GM20431 (cell line): ENCODE measurements around the gene MT1F.

Experiments used
- in situ Hi-C: fragments of 300-500 bp; cut with MseI, MboI; formaldehyde crosslinking; loops from one replicate; pipeline ENCODE4 v1.15.0; 2020; ENCODE audit warnings: low sequenced_read_pairs; ENCODE audit not compliant: unreplicated experiment

The MT1F gene

DNA sequence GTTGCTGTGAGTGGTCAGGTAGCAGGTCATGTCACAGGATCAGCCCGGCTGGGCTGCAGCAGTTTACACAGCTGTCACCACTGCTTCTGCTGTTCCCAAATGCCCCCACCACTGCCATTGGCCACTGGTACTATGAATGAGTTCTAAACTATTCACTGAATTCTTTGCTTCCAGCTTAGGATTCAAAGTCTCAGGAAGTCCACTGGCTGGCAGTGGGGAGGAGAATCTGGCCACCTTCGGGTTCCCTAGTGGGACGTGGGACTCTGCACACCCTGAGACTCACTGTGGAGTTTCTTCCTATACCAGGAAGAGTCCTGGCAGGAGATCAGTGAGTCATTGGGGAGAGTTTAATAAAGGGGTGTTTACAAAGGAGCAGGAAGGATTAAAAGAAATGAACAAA, 31.4 kb downstream of the MT1F start:
- in situ Hi-C loops, result no loop called here

- in situ Hi-C loops, result no loop called here
Observed at GRCh38 chr16:56690420-56691122, 32.8 kb downstream of the MT1F start.

GRCh38 chr16:56691885-56692284, 34.1 kb downstream of the MT1F start:
- in situ Hi-C loops, result no loop called here

DNA sequence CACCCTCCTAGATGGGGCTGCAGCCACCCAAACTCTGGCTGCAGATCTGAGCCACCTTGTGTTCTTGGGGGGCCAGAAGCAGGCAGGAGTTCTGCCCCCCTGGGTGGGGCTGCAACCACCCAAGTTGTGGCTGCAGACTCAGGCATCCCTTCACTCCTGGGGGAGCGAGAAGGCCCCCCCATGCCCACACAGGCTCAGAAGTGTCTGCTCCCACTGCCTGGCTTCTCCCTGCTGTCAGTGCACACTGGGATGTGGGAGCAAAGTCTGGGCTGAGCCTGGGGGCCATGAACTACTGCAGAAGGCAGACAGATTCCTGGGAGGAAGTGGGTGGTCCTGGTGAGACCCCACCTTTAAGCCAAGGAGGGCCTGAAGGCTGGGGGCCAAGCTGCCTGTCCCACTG, 37.5 kb downstream of the MT1F start:
- in situ Hi-C loops, result loop anchor here (5.0 kb wide), 1 partner anchor 113 kb away; no protein-coding TSS in a partner anchor

GRCh38 chr16:56697456-56698155, 39.8 kb downstream of the MT1F start:
- in situ Hi-C loops, result loop anchor here (5.0 kb wide), 1 partner anchor 115 kb away; no protein-coding TSS in a partner anchor

- in situ Hi-C loops, result no loop called here
Observed at GRCh38 chr16:56700195-56700594, 42.4 kb downstream of the MT1F start.

- in situ Hi-C loops, result no loop called here
Observed at GRCh38 chr16:56700631-56701030, 42.9 kb downstream of the MT1F start.

DNA sequence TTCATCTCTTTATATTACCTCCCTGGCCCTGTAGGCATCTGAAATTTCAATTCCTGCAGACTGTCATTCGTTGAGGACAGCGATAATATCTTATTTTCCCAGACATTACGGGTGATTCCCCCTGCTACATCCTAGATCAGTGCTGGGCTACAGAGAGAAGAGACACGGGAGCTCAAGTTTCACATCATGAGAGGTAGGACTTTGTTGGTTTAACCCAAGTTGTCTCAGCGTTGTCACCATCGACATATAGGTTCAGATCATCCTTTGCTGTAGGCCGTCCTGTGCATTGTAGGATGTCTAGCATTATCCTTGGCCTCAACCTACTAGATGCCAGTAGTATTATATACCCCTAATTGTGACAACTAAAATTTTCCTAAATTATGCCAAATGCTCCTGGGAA, 43.8 kb downstream of the MT1F start:
- in situ Hi-C loops, result no loop called here

DNA sequence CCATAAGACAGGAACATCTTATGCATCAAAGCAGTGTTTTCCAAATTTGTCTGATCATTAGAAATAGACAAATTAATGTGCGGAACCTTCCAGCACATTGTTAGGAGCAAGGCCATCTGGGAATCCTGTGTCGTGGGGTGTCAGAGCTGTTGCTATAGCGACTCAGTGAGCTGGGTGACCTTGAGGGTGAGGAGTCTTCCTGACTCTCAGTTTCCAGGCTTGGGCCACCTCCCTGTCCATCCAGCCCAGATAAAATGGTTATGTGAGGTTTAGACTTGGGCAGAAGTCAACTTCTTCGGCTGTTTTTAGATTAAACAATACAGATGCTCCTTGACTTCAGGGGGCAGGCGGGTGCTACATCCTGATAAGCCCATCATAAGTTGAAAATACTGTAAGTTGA, 45.1 kb downstream of the MT1F start:
- in situ Hi-C loops, result no loop called here
